HUDEP-2 (cell line): ENCODE data around the gene ITGA3.

Experiments used
- DNase-seq, 76 experiments: peaks; one replicate each; lab custom pipeline; 2025; ENCODE audit not compliant: unreplicated experiment in 76 of 76; lab: John Stamatoyannopoulos, UW

The ITGA3 gene

GRCh38 chr17:50122945-50123344 is 67.0 kb downstream of the ITGA3 start:
- DNase-seq = no peak

GRCh38 chr17:50123649-50124349 is 67.9 kb downstream of the ITGA3 start:
- DNase-seq = no peak

DNA sequence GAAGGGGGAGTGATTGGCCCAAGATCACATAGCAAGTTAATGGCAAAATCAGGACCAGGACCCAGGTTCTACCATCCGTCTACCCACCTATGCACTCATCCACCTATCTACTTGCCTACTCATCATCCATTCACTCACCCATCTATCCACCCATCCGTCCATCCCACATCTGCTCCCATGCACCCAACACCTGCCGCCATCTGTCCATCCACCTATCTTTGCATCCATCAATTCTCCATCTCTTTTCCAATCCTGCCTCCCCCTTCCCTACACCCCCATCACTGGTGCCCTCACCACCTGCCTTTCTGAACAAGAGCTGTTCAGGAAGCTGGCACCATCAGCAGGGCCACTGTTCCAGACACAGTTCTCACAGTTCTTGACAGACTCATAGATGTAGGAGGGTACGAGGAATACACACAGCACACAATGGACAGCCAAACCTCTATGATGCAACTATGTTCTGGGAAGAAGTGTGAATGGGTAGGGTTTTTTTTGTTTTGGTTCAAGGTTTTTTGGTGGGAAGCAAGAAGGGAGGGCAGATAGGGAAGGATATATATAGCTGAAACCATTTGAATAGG is 69.6 kb downstream of the ITGA3 start:
- DNase-seq = no peak

GRCh38 chr17:50127697-50128361 is 71.9 kb downstream of the ITGA3 start:
- DNase-seq = no peak

DNA sequence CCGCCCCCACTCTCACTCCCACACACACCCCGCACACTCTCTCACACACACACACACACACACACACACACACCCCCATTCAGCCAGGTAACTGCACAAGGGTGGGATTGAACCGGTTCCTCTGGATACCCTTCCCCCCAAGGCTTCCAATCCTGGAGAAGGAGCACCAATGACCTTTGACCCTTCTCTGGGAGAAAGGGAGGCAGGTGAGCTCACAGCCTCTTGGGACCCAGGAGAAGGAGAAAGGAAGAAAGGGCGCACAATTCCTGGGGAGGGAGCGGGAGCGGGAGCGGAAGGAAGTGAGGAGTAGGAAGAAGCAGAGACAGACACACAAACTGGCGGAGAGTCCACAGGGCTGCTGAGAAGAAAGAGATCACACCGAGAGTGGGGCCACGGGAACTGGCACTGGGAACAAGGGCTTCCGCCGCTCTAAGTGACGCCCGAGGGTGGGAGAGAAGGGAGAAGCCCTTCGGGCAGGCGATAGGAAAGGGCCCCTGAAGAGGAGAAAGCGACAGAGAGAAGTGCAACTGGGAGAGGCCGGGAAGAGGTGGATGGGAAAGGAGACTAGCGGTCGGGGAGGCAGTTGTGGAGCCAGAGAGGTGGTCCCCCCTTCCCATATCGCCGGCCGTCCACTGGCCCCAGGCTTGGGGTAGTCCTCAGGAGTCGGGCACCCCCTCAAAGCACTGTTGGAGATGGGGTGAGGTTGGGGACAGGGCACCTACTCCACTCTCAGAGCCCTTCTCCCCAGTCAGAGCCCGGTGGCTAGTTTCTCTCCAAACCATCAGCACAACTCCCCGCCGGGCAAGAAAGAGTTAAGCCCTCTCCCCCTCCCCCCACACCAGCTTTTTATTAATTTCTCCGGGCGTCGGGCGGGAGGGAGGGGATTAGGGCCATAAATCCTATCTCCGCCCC is 72.8 kb downstream of the ITGA3 start:
- DNase-seq = no peak

DNA sequence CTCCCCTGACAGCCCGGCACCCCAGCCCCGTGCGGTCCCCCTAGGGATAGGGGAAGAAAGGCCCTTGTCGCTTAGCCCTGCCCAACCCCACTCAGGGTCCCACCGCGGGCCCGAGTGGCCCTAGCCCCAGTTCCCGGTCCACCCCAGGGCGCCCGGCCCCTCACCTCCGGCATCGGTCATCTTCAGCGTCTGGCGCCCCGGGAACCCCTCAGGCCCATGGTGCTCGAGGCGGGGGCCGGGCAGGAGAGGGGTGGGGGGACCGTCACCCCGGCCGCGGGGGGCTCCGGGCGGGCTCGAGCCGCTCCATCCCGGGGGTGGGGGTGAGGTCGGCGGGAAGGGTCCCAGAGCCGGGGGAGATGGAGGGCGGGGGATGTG is 73.4 kb downstream of the ITGA3 start:
- no peak for DNase-seq

GRCh38 chr17:50129728-50130558 is 74.0 kb downstream of the ITGA3 start, which contains the start of gene SAMD14:
TSS of gene SAMD14 (minus strand) at chr17:50130160. CDS start at chr17:50124959, 5,201 bp downstream.
- DNase-seq = no peak

DNA sequence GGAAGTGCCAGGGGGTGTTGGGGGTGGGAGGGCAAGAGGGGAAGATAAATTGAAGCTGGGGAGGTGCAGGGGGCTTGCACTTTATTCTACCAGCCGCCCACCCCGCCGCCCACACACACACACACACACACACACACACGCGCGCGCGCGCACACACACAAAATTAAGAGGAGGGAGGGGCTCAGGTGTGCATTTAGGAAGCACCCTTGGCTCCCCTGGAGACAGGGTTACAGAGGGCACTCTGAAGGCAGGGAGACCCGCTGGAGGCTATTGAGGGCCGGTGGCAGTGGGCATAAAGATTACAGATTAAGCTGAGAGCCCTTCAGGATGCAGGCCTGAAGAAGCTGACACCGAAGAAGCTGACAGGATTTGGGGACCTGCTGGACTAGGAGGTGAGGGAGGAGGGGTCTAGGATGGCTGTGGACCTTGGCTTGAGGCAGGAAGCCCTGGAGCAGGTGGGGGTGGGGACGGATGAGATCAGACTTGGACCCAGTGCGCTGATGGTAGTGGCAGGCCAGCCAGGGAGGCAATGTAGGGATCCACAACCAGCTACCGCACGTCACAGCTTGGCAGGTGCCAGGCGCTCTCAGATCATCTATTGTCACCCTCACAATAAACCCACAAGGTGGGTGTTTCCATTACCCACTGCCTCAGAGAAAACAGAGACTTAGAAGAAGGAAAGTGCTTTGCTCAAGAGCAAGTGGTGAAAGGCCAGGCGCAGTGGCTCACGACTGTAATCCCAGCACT is 74.8 kb downstream of the ITGA3 start:
- DNase-seq = no peak

DNA sequence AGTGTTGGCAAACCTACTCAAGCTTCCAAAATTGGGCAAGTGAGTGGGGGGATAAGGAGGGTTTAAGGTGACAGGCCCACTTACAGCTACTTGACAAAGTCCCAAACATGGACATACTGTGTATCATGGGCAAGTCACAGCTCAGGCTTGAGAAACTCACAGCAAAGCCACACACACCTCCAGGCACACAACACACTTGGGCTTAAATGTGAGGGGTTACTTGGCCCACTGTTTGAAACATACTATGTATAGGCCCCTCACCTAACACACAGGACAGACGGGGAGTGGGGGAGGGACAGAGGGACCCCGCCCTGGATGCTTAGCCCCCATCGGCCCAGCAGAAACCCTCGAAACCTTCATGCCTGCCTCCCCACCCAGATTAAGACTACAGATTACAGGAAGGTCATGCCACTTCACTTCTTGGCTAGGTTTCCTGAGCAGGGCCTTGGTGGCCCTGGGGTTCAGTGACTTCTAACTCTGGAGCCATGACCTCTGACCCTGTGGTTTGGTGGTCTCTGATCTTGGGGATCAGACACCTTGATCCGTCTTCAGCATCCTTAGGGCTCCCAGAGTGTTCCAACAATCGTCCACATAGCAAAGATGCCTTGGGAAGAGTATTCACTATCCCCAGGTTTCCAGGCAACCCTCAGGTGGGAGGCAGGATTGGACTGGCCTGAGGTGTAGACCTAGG is 76.3 kb downstream of the ITGA3 start:
- peak in 15 of 76 experiments; percentile 8 to 44 (median 23) for DNase-seq

DNA sequence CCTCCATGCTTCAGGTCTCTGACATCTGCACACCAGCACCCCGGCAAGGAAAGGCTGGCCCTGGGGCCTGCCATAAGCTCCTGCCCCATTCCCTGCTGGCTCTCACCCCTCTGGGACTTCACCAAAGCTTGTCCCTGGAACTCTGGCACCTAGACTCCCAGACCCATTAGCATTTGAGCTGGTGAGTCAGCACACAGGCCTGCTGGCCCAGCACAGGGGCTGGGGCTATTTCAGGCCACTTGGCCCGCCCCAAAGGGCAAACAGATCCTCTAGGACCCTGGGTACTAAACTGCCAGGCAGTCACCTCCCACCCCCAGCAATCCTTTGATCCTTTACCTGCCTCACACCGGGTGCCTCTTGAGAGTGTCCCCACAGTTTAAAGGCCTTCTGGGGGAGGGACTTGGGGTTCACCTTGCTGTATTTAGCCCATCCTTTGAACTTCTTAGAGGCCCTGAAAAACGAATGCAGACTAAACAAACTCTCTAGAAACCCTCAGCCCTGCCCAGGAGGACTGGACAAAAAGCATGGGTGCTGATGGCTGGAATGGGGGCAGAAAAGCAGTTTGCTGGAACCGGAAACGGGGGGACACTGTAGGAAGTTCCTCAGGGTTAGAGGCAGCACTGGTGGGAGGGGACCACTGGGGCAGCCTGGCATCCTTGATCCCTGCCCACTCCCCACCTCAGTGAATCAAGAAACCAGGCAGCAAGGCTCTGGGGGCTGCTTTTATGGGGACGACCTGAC is 77.3 kb downstream of the ITGA3 start:
- no peak for DNase-seq

DNA sequence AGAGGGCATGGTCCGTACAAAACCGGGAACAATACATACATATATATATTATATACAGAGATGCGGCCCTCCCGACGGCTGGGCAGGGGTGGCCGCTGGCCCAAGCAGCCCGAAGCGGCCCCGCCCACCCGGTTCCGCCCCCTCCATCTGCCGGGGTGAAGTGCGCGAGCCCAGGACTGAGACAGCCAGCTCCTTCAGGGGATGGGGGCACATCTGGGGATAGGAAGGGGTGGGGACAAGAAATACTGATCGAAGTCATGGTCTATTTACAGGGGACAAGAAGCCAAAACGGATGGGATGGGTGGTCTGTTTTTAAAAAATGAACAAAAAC is 77.8 kb downstream of the ITGA3 start:
- DNase-seq = no peak

- DNase-seq = no peak
These were observed 78.5 kb downstream of the ITGA3 start for GRCh38 chr17:50134206-50135110.

DNA sequence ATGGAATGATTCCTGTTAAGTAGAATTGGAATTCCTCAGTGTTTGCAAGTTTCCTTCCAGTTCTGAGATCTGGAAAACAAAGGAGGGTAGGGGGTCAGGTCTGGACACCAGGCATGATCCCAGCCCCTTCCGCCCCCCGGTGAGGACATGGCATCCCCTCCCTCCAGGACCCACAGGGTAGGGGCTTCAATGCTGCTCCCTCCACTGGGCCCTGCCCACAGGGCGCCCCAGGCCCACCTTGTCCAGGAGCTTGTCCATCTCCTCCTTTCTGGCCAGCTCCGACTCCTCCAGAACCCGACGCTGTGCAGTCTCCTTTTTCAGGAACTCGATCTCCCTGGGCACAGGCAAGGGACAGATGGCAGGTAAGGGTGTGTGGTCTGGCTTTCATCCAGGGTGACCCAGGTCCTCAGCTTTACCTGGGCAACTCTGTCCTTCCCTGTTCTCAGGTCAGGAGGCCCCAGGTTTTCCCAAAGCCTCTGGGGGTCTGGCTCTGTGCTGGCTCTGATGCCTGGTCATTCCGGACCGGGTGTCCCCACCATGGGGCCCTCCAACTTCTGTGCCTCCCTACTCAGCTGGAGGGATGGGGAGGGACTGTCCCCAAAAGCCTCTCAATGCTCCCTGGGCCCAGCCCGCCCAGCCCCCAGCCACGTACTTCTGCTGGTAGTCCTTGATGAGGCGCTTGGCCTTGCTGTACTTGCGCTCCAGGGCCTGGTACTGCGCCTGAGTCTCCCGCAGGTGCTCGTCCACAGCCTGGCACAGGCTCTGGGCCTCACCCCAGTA is 79.6 kb downstream of the ITGA3 start:
- no peak for DNase-seq

- no peak for DNase-seq
These were observed 80.3 kb downstream of the ITGA3 start for GRCh38 chr17:50136096-50136687.

DNA sequence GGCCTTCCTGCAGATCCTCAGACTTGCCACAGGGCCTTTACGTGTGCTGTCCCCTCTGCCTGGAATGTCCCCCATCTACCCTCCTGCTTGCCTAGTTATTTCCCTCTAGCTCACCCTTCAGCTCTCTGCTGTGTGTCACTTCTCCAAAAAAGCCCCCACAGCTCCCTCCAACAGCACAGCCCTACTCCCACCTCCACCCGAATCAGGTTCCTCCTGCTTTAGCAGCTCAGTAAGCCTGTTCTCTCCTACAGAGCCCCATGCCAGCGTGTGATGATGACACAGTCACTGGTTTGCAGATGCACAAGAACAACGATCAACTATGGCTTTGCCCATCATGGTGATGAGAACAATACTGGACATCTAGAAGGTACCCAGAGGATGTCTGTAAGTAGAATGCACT is 81.1 kb downstream of the ITGA3 start:
- no peak for DNase-seq

GRCh38 chr17:50139185-50139783 is 83.4 kb downstream of the ITGA3 start:
- no peak for DNase-seq
